DND-41 (cell line): ENCODE results near the gene ZNF48.

Experiments
- EZH2 ChIP-seq: IDR thresholded peaks from 3 replicates; pipeline ENCODE4 v1.6.1; 2012; ENCODE audit warnings: borderline replicate concordance, low read depth, mild to moderate bottlenecking, moderate library complexity, low read length, inconsistent platforms; ENCODE audit not compliant: severe bottlenecking
- TF ChIP-seq, protein P1 (sequence below): IDR thresholded peaks from 2 replicates; pipeline ENCODE4 v1.5.1; 2012; ENCODE audit warnings: borderline replicate concordance, low read length, moderate library complexity, mild to moderate bottlenecking; ENCODE audit not compliant: poor library complexity, severe bottlenecking; ENCODE audit errors: extremely low read depth

DNA sequence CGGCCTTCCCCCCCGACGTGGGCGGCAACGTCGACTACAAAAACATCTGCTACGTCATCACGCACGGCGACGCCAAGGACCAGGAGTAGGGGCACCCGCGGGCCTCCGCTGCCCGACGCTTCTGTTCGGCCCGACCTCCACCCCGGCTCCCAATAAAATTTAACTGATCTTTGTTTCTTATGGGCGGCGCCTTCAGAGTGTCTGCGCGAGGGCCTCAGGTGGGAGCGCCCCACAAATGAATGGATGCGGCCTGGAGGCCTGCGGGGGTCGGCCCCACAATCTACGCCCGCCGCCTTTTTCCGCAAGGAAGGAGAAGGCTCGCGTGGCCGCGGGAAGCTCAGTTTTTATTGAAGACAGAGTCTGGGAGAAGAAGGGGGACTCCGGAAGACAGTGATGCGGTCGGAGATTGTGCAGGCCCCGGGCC lies 17.4 kb upstream of the ZNF48 start:
- TF ChIP-seq, protein P1, sequence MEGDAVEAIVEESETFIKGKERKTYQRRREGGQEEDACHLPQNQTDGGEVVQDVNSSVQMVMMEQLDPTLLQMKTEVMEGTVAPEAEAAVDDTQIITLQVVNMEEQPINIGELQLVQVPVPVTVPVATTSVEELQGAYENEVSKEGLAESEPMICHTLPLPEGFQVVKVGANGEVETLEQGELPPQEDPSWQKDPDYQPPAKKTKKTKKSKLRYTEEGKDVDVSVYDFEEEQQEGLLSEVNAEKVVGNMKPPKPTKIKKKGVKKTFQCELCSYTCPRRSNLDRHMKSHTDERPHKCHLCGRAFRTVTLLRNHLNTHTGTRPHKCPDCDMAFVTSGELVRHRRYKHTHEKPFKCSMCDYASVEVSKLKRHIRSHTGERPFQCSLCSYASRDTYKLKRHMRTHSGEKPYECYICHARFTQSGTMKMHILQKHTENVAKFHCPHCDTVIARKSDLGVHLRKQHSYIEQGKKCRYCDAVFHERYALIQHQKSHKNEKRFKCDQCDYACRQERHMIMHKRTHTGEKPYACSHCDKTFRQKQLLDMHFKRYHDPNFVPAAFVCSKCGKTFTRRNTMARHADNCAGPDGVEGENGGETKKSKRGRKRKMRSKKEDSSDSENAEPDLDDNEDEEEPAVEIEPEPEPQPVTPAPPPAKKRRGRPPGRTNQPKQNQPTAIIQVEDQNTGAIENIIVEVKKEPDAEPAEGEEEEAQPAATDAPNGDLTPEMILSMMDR: no peak
- TF ChIP-seq EZH2: no peak
